ENCODE data around the gene PLCH1. TPM values are rescaled to one million over a fixed set of nuclear protein-coding genes. Genes with fewer than 3 reads are reported as not detected.

Gene PLCH1
- total RNA-seq, 1 experiment from 2014 or later: 0.34 TPM

DNA sequence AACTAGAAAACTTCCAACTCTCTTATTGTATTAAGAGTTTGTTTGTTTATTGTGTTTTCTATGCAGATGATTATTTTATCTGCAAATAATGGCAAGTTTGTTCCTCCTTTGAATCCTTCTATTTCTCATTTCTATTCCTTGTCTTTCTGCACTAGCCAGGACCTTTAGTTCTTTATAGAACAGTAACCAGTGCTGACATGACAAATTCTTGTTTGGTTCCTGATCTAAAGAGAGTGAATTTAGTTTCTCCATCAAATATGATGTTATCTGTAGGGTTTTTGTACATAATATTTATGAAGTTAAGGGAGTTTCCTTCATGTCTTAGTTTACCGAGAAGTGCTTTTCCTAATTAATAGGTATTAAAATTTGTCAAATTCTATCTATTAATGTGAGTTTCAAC is 350.6 kb downstream of the PLCH1 start:
- Histone ChIP-seq H3K36me3 (ENCODE audit: insufficient read depth, low read length) (no peaks in the 10 kb centered on the region), H4K20me1 (ENCODE audit: insufficient read depth, low read depth, low read length) (no peaks in the 10 kb centered on the region), H3K9ac (ENCODE audit: low read length) (no peak overlapping the region), H3K4me3 (ENCODE audit: low read length) (no peak overlapping the region), H3K79me2 (ENCODE audit: low read length) (no peaks in the 10 kb centered on the region), H3K4me1 (ENCODE audit: low read length) (peaks cover 3% of the 10 kb centered on the region; the same call in 1 of the 2 replicates), H3K4me2 (ENCODE audit: low read depth, low read length, poor library complexity, severe bottlenecking) (no peak overlapping the region), H3K9me3 (ENCODE audit: low read length) (no peaks in the 10 kb centered on the region), H3K27me3 (ENCODE audit: low read length) (no peaks in the 10 kb centered on the region), H3K27ac (ENCODE audit: low read length) (no peak overlapping the region), H2AFZ (ENCODE audit: low read length) (no peak overlapping the region), H3K9me2 (replicated peaks; ENCODE audit: insufficient read depth, low read length) (no peaks in the 10 kb centered on the region)
- no peak for DNase-seq

DNA sequence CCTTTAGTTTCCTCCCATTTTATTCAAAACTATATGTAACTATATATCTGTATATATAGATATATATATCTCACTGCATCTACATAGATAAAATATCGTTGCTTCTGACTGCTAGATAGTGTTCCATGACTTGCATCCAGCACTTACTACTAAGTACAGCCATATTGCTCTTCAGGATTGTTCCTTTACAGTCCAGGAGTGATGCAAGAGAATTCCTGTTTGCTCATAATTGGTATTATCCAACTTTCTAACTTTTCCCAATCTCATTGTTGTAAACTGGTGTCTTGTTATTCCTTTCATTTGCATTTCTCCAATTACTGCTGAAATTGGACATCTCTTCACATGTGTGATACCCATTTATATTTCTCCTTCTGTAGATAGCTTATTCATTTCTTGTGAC is 351.6 kb downstream of the PLCH1 start:
- Histone ChIP-seq H3K9me3 (ENCODE audit: low read length) (no peaks in the 10 kb centered on the region), H3K9ac (ENCODE audit: low read length) (no peak overlapping the region), H3K27me3 (ENCODE audit: low read length) (no peaks in the 10 kb centered on the region), H2AFZ (ENCODE audit: low read length) (no peak overlapping the region), H3K27ac (ENCODE audit: low read length) (no peak overlapping the region), H3K36me3 (ENCODE audit: insufficient read depth, low read length) (no peaks in the 10 kb centered on the region), H3K4me1 (ENCODE audit: low read length) (peaks cover 8% of the 10 kb centered on the region), H3K79me2 (ENCODE audit: low read length) (no peaks in the 10 kb centered on the region), H3K4me3 (ENCODE audit: low read length) (no peak overlapping the region), H3K4me2 (ENCODE audit: low read depth, low read length, poor library complexity, severe bottlenecking) (no peak overlapping the region), H3K9me2 (replicated peaks; ENCODE audit: insufficient read depth, low read length) (no peaks in the 10 kb centered on the region), H4K20me1 (ENCODE audit: insufficient read depth, low read depth, low read length) (no peaks in the 10 kb centered on the region)
- no peak for DNase-seq

DNA sequence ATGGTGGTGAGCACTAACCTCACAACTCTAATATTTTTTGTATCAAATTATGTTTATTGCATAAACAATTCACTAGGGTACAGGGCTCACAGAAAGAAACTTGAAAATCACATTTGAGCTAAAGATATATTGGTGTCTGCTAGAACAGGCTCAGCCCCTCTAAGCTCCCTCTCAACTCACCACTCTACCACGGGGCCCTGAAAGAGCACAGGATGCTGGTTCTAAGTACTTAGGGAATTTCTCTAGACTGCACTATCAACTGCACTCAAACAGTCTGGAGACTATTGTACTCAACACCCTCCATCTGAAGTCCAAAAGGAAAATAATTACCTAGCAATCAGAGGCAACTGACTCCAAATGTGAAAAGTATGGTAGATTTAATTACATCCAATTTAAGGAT is 352.7 kb downstream of the PLCH1 start:
- Histone ChIP-seq H3K36me3 (ENCODE audit: insufficient read depth, low read length) (no peaks in the 10 kb centered on the region), H3K79me2 (ENCODE audit: low read length) (no peaks in the 10 kb centered on the region), H3K9ac (ENCODE audit: low read length) (no peak overlapping the region), H3K4me3 (ENCODE audit: low read length) (no peak overlapping the region), H3K4me1 (ENCODE audit: low read length) (peaks cover 8% of the 10 kb centered on the region), H3K27me3 (ENCODE audit: low read length) (no peaks in the 10 kb centered on the region), H3K9me2 (replicated peaks; ENCODE audit: insufficient read depth, low read length) (no peaks in the 10 kb centered on the region), H3K4me2 (ENCODE audit: low read depth, low read length, poor library complexity, severe bottlenecking) (no peak overlapping the region), H3K9me3 (ENCODE audit: low read length) (no peaks in the 10 kb centered on the region), H4K20me1 (ENCODE audit: insufficient read depth, low read depth, low read length) (no peaks in the 10 kb centered on the region), H3K27ac (ENCODE audit: low read length) (no peak overlapping the region), H2AFZ (ENCODE audit: low read length) (no peak overlapping the region)
- DNase-seq: no peak

DNA sequence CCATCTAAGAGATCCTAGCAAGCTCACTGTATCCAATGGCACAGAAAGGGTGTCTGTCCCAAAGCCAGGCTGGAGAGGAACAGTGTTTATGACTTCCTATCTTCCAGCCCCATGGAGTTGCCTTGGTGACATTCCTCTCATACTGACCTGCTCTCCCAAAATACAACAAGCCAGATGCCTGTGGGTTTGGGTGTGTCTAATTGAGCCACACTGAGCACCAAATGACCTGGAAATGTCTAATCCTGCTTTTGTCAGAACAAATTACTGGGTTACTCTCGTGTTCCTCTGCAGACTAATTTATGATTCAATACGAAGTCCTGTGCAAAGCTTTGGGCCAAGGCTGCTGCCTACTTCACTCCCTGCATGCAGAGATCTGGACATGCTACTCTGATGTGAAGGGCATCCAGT is 353.3 kb downstream of the PLCH1 start:
- H3K27me3 ChIP-seq (ENCODE audit: low read length): no peaks in the 10 kb centered on the region
- no peak for DNase-seq
- no peak overlapping the region for H3K4me3 ChIP-seq (ENCODE audit: low read length)
- H3K27ac ChIP-seq (ENCODE audit: low read length): no peak overlapping the region
- no peaks in the 10 kb centered on the region for H4K20me1 ChIP-seq (ENCODE audit: insufficient read depth, low read depth, low read length)
- no peak overlapping the region for H3K4me2 ChIP-seq (ENCODE audit: low read depth, low read length, poor library complexity, severe bottlenecking)
- no peak overlapping the region for H2AFZ ChIP-seq (ENCODE audit: low read length)
- H3K36me3 ChIP-seq (ENCODE audit: insufficient read depth, low read length): no peaks in the 10 kb centered on the region
- peaks cover 8% of the 10 kb centered on the region for H3K4me1 ChIP-seq (ENCODE audit: low read length)
- no peak overlapping the region for H3K9ac ChIP-seq (ENCODE audit: low read length)
- no peaks in the 10 kb centered on the region for H3K79me2 ChIP-seq (ENCODE audit: low read length)
- no peaks in the 10 kb centered on the region for H3K9me2 ChIP-seq (replicated peaks; ENCODE audit: insufficient read depth, low read length)
- no peaks in the 10 kb centered on the region for H3K9me3 ChIP-seq (ENCODE audit: low read length)

DNA sequence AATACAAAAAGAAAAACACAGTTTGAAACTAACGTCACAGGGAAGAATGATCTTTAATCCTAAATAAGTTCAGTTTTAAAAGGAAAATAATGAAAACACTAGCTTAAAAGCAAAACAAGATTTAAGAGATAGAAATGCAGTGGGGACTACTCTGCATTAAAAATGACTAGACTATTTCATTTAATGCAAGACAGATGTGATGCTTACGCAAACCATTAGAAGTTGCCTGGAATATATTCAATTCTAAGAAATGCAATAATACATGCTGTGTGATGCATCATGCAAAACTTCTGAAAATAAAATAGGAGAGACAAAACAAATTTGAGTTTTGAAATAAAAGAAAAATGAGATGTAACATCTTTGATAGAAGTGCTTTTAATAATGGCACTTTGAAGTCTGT is 353.8 kb downstream of the PLCH1 start:
- no peak overlapping the region for H2AFZ ChIP-seq (ENCODE audit: low read length)
- no peaks in the 10 kb centered on the region for H3K79me2 ChIP-seq (ENCODE audit: low read length)
- no peaks in the 10 kb centered on the region for H4K20me1 ChIP-seq (ENCODE audit: insufficient read depth, low read depth, low read length)
- no peaks in the 10 kb centered on the region for H3K9me3 ChIP-seq (ENCODE audit: low read length)
- H3K9ac ChIP-seq (ENCODE audit: low read length): no peak overlapping the region
- no peaks in the 10 kb centered on the region for H3K9me2 ChIP-seq (replicated peaks; ENCODE audit: insufficient read depth, low read length)
- H3K27ac ChIP-seq (ENCODE audit: low read length): no peak overlapping the region
- H3K36me3 ChIP-seq (ENCODE audit: insufficient read depth, low read length): no peaks in the 10 kb centered on the region
- peaks cover 8% of the 10 kb centered on the region for H3K4me1 ChIP-seq (ENCODE audit: low read length)
- DNase-seq: no peak
- H3K4me2 ChIP-seq (ENCODE audit: low read depth, low read length, poor library complexity, severe bottlenecking): no peak overlapping the region
- H3K27me3 ChIP-seq (ENCODE audit: low read length): no peaks in the 10 kb centered on the region
- no peak overlapping the region for H3K4me3 ChIP-seq (ENCODE audit: low read length)

DNA sequence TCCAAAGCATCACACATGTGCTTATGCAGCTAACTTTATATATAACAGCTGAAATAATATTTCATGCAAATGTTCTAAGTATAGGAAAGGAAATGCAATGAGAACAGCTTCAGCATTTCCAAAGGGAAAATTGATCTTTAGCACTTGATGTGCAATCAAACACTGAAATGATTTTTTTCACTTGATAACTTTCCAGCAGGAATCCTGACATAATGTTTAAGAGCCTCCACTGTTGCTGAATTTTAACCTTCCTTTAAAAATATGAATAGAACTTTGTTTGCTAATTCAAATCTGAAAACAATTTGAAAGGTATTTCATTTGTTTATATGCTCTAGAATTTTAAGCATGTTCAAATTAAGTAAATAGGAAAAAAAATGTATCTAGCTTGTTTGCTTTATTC is 354.5 kb downstream of the PLCH1 start:
- no peak overlapping the region for H3K27ac ChIP-seq (ENCODE audit: low read length)
- H3K36me3 ChIP-seq (ENCODE audit: insufficient read depth, low read length): no peaks in the 10 kb centered on the region
- H3K4me3 ChIP-seq (ENCODE audit: low read length): no peak overlapping the region
- H3K27me3 ChIP-seq (ENCODE audit: low read length): no peaks in the 10 kb centered on the region
- no peak overlapping the region for H3K4me2 ChIP-seq (ENCODE audit: low read depth, low read length, poor library complexity, severe bottlenecking)
- DNase-seq: no peak
- H3K9ac ChIP-seq (ENCODE audit: low read length): no peak overlapping the region
- H3K9me2 ChIP-seq (replicated peaks; ENCODE audit: insufficient read depth, low read length): no peaks in the 10 kb centered on the region
- no peaks in the 10 kb centered on the region for H3K9me3 ChIP-seq (ENCODE audit: low read length)
- H4K20me1 ChIP-seq (ENCODE audit: insufficient read depth, low read depth, low read length): no peaks in the 10 kb centered on the region
- H3K79me2 ChIP-seq (ENCODE audit: low read length): no peaks in the 10 kb centered on the region
- H3K4me1 ChIP-seq (ENCODE audit: low read length): peaks cover 8% of the 10 kb centered on the region
- no peak overlapping the region for H2AFZ ChIP-seq (ENCODE audit: low read length)

DNA sequence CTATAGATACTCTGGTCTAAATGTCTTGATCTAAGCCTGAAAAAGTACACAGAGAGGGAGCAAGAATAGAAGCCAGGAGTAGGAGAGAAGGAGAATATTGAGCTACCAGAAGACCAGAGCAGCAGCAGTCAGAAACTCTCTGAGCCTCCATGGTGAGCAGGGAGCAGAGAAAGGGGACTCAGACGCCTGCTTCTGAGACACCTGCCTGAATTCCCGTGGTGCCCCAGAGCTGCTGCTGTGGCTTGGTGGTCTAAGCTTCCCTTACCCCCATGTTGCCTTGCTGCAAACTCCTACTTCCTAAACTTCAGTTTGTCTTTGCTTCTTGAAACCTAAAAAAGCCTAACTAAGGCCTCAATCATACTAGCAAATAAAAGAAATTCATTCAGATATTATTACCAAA is 356.5 kb downstream of the PLCH1 start:
- H3K4me3 ChIP-seq (ENCODE audit: low read length): no peak overlapping the region
- H3K9me3 ChIP-seq (ENCODE audit: low read length): no peaks in the 10 kb centered on the region
- peaks cover 8% of the 10 kb centered on the region for H3K4me1 ChIP-seq (ENCODE audit: low read length)

DNA sequence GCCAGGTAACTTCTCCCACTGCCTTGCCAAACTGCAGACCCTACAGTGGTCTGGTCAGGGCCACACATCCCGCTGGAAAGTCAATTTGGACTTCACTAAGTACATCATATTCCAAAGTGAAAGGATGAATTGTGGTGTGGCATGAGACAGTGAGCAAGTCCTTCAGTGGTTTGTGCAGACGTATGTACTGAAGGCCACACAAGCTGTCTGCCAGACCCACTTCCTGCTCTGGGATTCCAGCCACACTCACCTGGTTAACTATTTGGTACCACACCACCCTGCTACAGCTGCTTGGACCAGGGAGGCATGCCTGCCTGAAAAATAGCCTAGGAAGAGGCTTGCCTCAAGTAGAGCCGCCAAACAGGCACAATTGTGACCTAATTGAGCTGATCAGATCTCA is 357.3 kb downstream of the PLCH1 start:
- H3K9me3 ChIP-seq (ENCODE audit: low read length): no peaks in the 10 kb centered on the region
- no peaks in the 10 kb centered on the region for H3K36me3 ChIP-seq (ENCODE audit: insufficient read depth, low read length)
- no peak overlapping the region for H3K9ac ChIP-seq (ENCODE audit: low read length)
- H3K9me2 ChIP-seq (replicated peaks; ENCODE audit: insufficient read depth, low read length): no peaks in the 10 kb centered on the region
- no peak for DNase-seq
- H3K4me3 ChIP-seq (ENCODE audit: low read length): no peak overlapping the region
- no peak overlapping the region for H2AFZ ChIP-seq (ENCODE audit: low read length)
- H3K27me3 ChIP-seq (ENCODE audit: low read length): no peaks in the 10 kb centered on the region
- peaks cover 8% of the 10 kb centered on the region for H3K4me1 ChIP-seq (ENCODE audit: low read length)
- no peaks in the 10 kb centered on the region for H3K79me2 ChIP-seq (ENCODE audit: low read length)
- no peak overlapping the region for H3K4me2 ChIP-seq (ENCODE audit: low read depth, low read length, poor library complexity, severe bottlenecking)
- no peak overlapping the region for H3K27ac ChIP-seq (ENCODE audit: low read length)
- no peaks in the 10 kb centered on the region for H4K20me1 ChIP-seq (ENCODE audit: insufficient read depth, low read depth, low read length)

More for the DNA sequence above, 356.5 kb downstream of the PLCH1 start:
- DNase-seq: no peak
- no peak overlapping the region for H3K9ac ChIP-seq (ENCODE audit: low read length)
- no peaks in the 10 kb centered on the region for H3K36me3 ChIP-seq (ENCODE audit: insufficient read depth, low read length)
- no peaks in the 10 kb centered on the region for H4K20me1 ChIP-seq (ENCODE audit: insufficient read depth, low read depth, low read length)
- H3K27me3 ChIP-seq (ENCODE audit: low read length): no peaks in the 10 kb centered on the region
- no peaks in the 10 kb centered on the region for H3K79me2 ChIP-seq (ENCODE audit: low read length)
- H3K9me2 ChIP-seq (replicated peaks; ENCODE audit: insufficient read depth, low read length): no peaks in the 10 kb centered on the region
- no peak overlapping the region for H3K4me2 ChIP-seq (ENCODE audit: low read depth, low read length, poor library complexity, severe bottlenecking)
- H2AFZ ChIP-seq (ENCODE audit: low read length): no peak overlapping the region
- no peak overlapping the region for H3K27ac ChIP-seq (ENCODE audit: low read length)

DNA sequence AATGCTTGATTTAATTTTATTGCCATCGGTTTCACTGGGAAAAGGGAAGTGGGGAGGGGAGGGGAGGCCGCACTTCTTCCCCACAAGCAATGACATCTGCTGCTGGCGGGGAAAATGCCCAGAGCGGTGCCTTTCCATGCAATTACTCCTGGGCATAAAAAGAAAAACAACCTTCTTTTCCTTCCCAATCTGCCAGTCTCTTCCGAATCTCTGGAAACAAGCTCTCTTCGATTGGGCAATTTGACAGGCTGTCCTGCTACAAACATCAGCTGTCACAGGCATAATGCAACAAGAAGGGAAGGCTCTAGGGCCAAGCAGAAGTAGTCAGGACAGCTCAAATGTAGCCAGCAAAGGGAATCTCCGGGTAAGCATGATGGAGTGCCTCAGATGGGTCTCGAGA is 358.0 kb downstream of the PLCH1 start:
- Histone ChIP-seq H3K4me3 (ENCODE audit: low read length) (no peak overlapping the region), H3K9me2 (replicated peaks; ENCODE audit: insufficient read depth, low read length) (no peaks in the 10 kb centered on the region), H3K79me2 (ENCODE audit: low read length) (no peaks in the 10 kb centered on the region), H2AFZ (ENCODE audit: low read length) (no peak overlapping the region), H4K20me1 (ENCODE audit: insufficient read depth, low read depth, low read length) (no peaks in the 10 kb centered on the region), H3K4me2 (ENCODE audit: low read depth, low read length, poor library complexity, severe bottlenecking) (no peak overlapping the region), H3K4me1 (ENCODE audit: low read length) (peaks cover 8% of the 10 kb centered on the region), H3K36me3 (ENCODE audit: insufficient read depth, low read length) (no peaks in the 10 kb centered on the region), H3K9ac (ENCODE audit: low read length) (no peak overlapping the region), H3K27ac (ENCODE audit: low read length) (no peak overlapping the region), H3K27me3 (ENCODE audit: low read length) (no peaks in the 10 kb centered on the region), H3K9me3 (ENCODE audit: low read length) (no peaks in the 10 kb centered on the region)
- no peak for DNase-seq

All from Karpas-422 (cell line).